SJCRH30 (cell line): ENCODE results near the gene PPP3CA. TPM values are rescaled to one million over a fixed set of nuclear protein-coding genes. Genes with fewer than 3 reads are reported as not detected.

Experiments
- DNase-seq, 2 experiments: peaks; one replicate each; pipeline ENCODE4 v3.0.0-alpha.2; 2015 to 2020
- H3K27ac ChIP-seq: fragments of 250-450 bp; sonication (Bioruptor Pico); 2 replicates; pipeline ENCODE4 v1.5.1; 2020; ENCODE audit warnings: mild to moderate bottlenecking, moderate library complexity
- H3K27me3 ChIP-seq: fragments of 250-450 bp; sonication (Bioruptor Pico); 2 replicates; pipeline ENCODE4 v1.5.1; 2020; ENCODE audit warnings: mild to moderate bottlenecking, moderate library complexity
- H3K36me3 ChIP-seq: fragments of 250-450 bp; sonication (Bioruptor Pico); 2 replicates; pipeline ENCODE4 v1.5.1; 2020; ENCODE audit warnings: mild to moderate bottlenecking, moderate library complexity
- H3K4me1 ChIP-seq: fragments of 250-450 bp; sonication (Bioruptor Pico); 2 replicates; pipeline ENCODE4 v1.5.1; 2020; ENCODE audit warnings: mild to moderate bottlenecking, moderate library complexity
- H3K4me3 ChIP-seq: fragments of 250-450 bp; sonication (Bioruptor Pico); 2 replicates; pipeline ENCODE4 v1.5.1; 2020; ENCODE audit warnings: mild to moderate bottlenecking, moderate library complexity
- H3K9me3 ChIP-seq: fragments of 250-450 bp; sonication (Bioruptor Pico); replicated peaks from 2 replicates; pipeline ENCODE4 v1.5.1; 2020; ENCODE audit warnings: mild to moderate bottlenecking, moderate library complexity
- total RNA-seq: library from RNA; depleted of rRNA; stranded (reverse); fragments of >200 nt; shearing (Covaris generic); gene quantifications from 2 replicates; pipeline ENCODE4 v1.2.3, GENCODE V29; 2014

PPP3CA gene
- total RNA-seq, 1 experiment from 2014 or later: 38.4 TPM

DNA sequence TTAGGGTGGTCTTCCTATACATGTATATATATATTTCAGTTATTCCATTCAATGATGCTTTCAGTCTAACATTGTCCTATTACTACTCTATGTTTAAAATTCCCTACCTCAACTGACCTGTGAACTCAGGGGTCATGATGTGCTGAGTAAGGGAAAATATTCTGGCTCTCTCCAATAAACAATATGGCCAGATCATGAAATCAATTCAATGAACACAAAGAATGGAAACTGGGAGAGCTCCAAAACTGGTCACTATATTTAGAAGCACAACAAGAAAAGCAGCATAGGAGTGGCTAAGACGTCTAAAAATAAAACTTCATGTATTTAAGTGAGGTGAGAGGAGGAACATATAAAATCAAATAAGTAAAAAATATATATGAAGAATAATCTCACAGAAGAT lies 304.5 kb downstream of the PPP3CA start:
- Histone ChIP-seq H3K36me3 (peaks cover 2% of the 10 kb centered on the region; the same call in 1 of the 2 replicates), H3K4me1 (no peaks in the 10 kb centered on the region), H3K9me3 (no peaks in the 10 kb centered on the region), H3K27me3 (no peaks in the 10 kb centered on the region), H3K4me3 (no peak overlapping the region), H3K27ac (no peak overlapping the region)
- DNase-seq: no peak

- Histone ChIP-seq H3K4me3 (no peak overlapping the region), H3K9me3 (no peaks in the 10 kb centered on the region), H3K36me3 (peaks cover 2% of the 10 kb centered on the region; the same call in 1 of the 2 replicates), H3K27ac (no peak overlapping the region), H3K4me1 (no peaks in the 10 kb centered on the region), H3K27me3 (no peaks in the 10 kb centered on the region)
- no peak for DNase-seq
These were observed 306.6 kb downstream of the PPP3CA start for GRCh38 chr4:101040776-101041175.

- Histone ChIP-seq H3K4me3 (no peak overlapping the region), H3K4me1 (no peaks in the 10 kb centered on the region)
- DNase-seq: no peak
These were observed 308.0 kb downstream of the PPP3CA start for GRCh38 chr4:101039367-101039766.

GRCh38 chr4:101037938-101038413 lies 309.4 kb downstream of the PPP3CA start:
- Histone ChIP-seq H3K27me3 (no peaks in the 10 kb centered on the region), H3K4me1 (no peaks in the 10 kb centered on the region), H3K27ac (no peak overlapping the region), H3K9me3 (no peaks in the 10 kb centered on the region), H3K4me3 (no peak overlapping the region), H3K36me3 (peaks cover 2% of the 10 kb centered on the region; the same call in 1 of the 2 replicates)
- DNase-seq: no peak

More at GRCh38 chr4:101039367-101039766, 308.0 kb downstream of the PPP3CA start:
- no peaks in the 10 kb centered on the region for H3K9me3 ChIP-seq
- no peaks in the 10 kb centered on the region for H3K27me3 ChIP-seq
- H3K36me3 ChIP-seq: peaks cover 2% of the 10 kb centered on the region; the same call in 1 of the 2 replicates
- H3K27ac ChIP-seq: no peak overlapping the region

GRCh38 chr4:101037249-101037648 lies 310.1 kb downstream of the PPP3CA start:
- Histone ChIP-seq H3K9me3 (no peaks in the 10 kb centered on the region), H3K27me3 (no peaks in the 10 kb centered on the region), H3K27ac (no peak overlapping the region), H3K4me3 (no peak overlapping the region), H3K4me1 (no peaks in the 10 kb centered on the region), H3K36me3 (peaks cover 2% of the 10 kb centered on the region; the same call in 1 of the 2 replicates)
- DNase-seq: no peak

DNA sequence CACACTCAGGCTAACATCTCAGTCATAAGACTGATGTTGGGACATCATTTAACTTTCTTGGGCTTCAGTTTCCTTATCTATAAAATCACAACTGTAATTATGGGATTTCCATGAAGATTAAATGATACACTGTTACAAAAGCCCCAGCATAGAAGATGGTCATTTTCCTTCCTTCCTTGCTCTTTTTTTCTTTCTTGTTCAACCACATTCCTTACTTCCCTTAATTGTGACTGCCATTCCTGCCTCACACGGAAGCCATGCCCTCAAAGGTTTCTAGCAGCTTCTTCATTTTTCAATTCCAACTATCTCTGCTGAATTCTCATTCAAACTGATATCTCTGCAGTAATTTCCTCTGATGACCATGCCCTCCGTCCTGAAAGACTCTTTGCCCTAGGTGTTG lies 311.8 kb downstream of the PPP3CA start:
- no peaks in the 10 kb centered on the region for H3K9me3 ChIP-seq
- no peak for DNase-seq
- no peaks in the 10 kb centered on the region for H3K27me3 ChIP-seq
- no peak overlapping the region for H3K27ac ChIP-seq
- H3K4me3 ChIP-seq: no peak overlapping the region
- H3K36me3 ChIP-seq: peaks cover 5% of the 10 kb centered on the region; the same call in 1 of the 2 replicates
- H3K4me1 ChIP-seq: no peaks in the 10 kb centered on the region

DNA sequence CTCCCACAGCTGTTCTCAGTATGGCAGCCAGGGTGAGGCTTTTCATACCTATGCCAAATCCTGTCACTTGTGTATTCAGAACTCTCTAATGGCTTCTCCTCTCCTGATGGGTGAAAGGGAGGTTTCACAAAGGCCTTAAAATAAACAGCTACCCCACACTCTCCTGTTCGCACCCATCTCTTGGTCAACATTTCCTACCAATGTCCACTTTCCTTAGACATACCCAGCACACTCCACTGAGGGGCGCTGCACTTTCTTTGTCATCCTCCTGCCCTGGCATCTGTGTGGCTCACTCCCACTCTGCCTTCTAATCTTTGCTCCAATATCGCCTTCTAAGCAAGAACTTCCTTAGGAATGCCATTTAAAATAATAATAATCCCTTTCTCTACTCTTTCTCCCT lies 313.3 kb downstream of the PPP3CA start:
- Histone ChIP-seq H3K27ac (no peak overlapping the region), H3K4me1 (no peaks in the 10 kb centered on the region; the same call in 1 of the 2 replicates), H3K4me3 (no peak overlapping the region), H3K27me3 (no peaks in the 10 kb centered on the region), H3K9me3 (no peaks in the 10 kb centered on the region), H3K36me3 (peaks cover 3% of the 10 kb centered on the region; the same call in 1 of the 2 replicates)
- DNase-seq: peak in 1 of 2 experiments; percentile 5

DNA sequence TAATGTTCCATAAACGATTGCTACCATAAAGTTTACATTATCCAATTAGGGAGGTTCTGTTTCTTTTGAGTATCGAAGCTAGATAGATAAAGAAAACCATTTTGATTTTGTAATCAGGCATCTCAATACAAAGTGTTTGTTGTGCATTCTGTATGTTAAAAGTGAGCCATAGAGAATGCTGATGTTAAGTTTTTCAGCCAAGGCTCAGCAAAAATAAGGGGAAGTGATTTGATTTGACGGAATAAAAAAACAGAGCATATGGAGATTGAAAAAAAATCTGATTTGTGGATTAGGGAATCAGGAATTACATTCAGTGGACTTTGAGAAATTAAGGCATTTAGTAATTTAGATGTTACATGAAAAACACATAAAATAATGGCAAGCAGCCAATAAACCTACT lies 314.8 kb downstream of the PPP3CA start:
- peaks cover 3% of the 10 kb centered on the region; the same call in 1 of the 2 replicates for H3K36me3 ChIP-seq
- H3K27me3 ChIP-seq: no peaks in the 10 kb centered on the region
- no peak for DNase-seq
- no peaks in the 10 kb centered on the region for H3K9me3 ChIP-seq
- no peak overlapping the region for H3K27ac ChIP-seq
- H3K4me1 ChIP-seq: peaks cover 3% of the 10 kb centered on the region; the same call in 1 of the 2 replicates
- H3K4me3 ChIP-seq: no peak overlapping the region

DNA sequence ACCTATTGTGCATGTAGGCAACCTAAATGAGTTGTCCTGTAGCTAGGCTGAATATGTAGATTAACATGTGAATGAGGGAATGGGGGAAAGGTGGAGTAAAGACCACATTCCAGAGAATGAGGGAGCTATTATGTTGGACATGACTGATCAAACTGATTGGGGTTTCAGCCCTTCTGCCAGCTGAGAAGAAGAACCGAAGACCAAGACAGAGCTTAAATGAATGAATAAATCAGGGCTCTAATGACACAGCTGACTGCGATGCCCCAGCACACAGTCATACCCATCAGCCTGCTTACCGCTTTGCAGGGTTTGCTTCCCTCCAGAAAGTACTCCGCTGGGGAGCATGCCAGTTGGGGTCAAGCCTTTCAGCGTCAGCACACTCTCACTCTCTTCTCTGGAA lies 315.4 kb downstream of the PPP3CA start:
- peaks cover 3% of the 10 kb centered on the region; the same call in 1 of the 2 replicates for H3K4me1 ChIP-seq
- H3K27me3 ChIP-seq: no peaks in the 10 kb centered on the region
- DNase-seq: no peak
- peaks cover 3% of the 10 kb centered on the region; the same call in 1 of the 2 replicates for H3K36me3 ChIP-seq
- no peak overlapping the region for H3K4me3 ChIP-seq
- H3K9me3 ChIP-seq: no peaks in the 10 kb centered on the region
- no peak overlapping the region for H3K27ac ChIP-seq

DNA sequence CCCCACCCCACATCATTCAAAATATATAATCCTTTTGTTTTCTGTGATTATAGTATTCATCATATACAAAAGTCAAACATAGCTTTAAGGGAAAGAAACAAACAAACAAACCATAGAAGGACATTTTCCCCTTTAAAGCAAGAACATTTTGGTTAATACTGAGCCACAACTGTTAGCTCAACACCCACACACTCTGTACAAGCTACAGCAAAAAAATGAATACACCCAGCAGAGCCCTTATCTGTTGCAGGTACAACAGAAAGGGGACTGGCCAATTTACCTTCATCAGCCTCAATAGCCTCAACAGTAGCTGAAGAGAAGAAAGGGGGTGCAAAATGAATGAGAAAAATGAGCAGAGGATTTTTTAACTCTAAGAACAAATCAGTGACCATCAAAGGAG lies 318.4 kb downstream of the PPP3CA start:
- peaks cover 7% of the 10 kb centered on the region; the same call in 1 of the 2 replicates for H3K36me3 ChIP-seq
- peaks cover 25% of the 10 kb centered on the region for H3K4me1 ChIP-seq
- H3K27ac ChIP-seq: no peak overlapping the region
- no peak overlapping the region for H3K4me3 ChIP-seq
- DNase-seq: no peak
- no peaks in the 10 kb centered on the region for H3K9me3 ChIP-seq
- H3K27me3 ChIP-seq: no peaks in the 10 kb centered on the region

GRCh38 chr4:101027721-101028120 lies 319.6 kb downstream of the PPP3CA start:
- no peaks in the 10 kb centered on the region for H3K27me3 ChIP-seq
- H3K4me1 ChIP-seq: peaks cover 25% of the 10 kb centered on the region
- no peaks in the 10 kb centered on the region for H3K9me3 ChIP-seq
- H3K4me3 ChIP-seq: no peak overlapping the region
- no peak for DNase-seq
- peaks cover 7% of the 10 kb centered on the region; the same call in 1 of the 2 replicates for H3K36me3 ChIP-seq
- H3K27ac ChIP-seq: no peak overlapping the region

- H3K36me3 ChIP-seq: peaks cover 6% of the 10 kb centered on the region; the same call in 1 of the 2 replicates
- peak; percentile 77 to 86 for DNase-seq
- peaks cover 30% of the 10 kb centered on the region for H3K4me1 ChIP-seq
- H3K27me3 ChIP-seq: no peaks in the 10 kb centered on the region
- no peak overlapping the region for H3K27ac ChIP-seq
- H3K9me3 ChIP-seq: no peaks in the 10 kb centered on the region
- H3K4me3 ChIP-seq: no peak overlapping the region
These were observed 321.6 kb downstream of the PPP3CA start for GRCh38 chr4:101025755-101026154.

DNA sequence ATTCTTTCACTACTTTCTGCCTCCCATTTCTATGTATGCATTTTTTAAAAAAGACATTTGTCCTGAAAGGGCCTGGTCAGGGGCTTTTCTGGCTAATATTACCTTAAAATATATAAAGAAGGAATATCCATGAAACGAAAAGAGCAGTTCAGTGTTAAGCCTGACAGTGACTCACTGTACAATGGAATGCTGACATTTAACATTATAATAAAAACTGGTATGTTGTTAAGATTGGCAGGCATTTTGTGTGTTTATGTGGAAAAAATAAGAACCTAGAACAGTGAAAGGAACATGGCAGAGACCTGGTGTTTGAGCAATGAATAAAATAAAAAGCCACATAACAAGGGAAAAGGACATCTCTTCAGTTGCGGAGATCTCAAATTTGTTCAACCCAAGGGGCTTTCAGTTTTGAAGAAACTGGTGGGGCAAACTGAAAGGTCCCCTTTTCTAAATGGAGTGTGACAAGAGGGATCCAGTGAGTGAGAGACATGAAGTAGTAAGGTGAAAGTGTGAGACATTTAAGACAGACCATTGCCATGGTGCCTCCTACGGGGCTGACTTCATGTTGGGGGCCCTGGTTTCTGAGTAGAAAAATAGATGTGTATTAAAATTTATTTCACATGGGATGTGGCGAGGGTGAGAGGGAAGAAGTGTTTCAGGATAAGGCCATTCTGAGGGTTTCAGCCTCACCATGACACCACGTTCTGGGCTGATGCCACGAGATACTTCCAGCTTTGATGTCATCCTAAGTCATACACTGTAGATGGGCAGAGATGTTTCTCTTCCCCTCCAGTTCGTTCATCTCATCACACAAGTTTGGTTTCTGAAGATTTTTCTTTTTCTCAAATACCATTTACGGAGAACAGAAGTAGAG lies 324.9 kb downstream of the PPP3CA start:
- no peak for DNase-seq
- H3K27ac ChIP-seq: no peak overlapping the region

GRCh38 chr4:101020956-101021355 lies 326.4 kb downstream of the PPP3CA start:
- H3K4me3 ChIP-seq: no peak overlapping the region
- H3K27me3 ChIP-seq: no peaks in the 10 kb centered on the region
- H3K4me1 ChIP-seq: peaks cover 20% of the 10 kb centered on the region
- H3K9me3 ChIP-seq: no peaks in the 10 kb centered on the region
- H3K27ac ChIP-seq: no peak overlapping the region
- H3K36me3 ChIP-seq: peaks cover 6% of the 10 kb centered on the region; the same call in 1 of the 2 replicates
- peak in 1 of 2 experiments; percentile 25 for DNase-seq

More for the DNA sequence above, 324.9 kb downstream of the PPP3CA start:
- Histone ChIP-seq H3K27me3 (no peaks in the 10 kb centered on the region), H3K4me1 (peaks cover 30% of the 10 kb centered on the region), H3K36me3 (peaks cover 6% of the 10 kb centered on the region; the same call in 1 of the 2 replicates), H3K4me3 (no peak overlapping the region), H3K9me3 (no peaks in the 10 kb centered on the region)

GRCh38 chr4:101019941-101020401 lies 327.4 kb downstream of the PPP3CA start:
- no peak for DNase-seq

More at GRCh38 chr4:101019941-101020401, 327.4 kb downstream of the PPP3CA start:
- H3K36me3 ChIP-seq: peaks cover 6% of the 10 kb centered on the region; the same call in 1 of the 2 replicates
- no peak overlapping the region for H3K27ac ChIP-seq
- H3K4me1 ChIP-seq: peaks cover 12% of the 10 kb centered on the region
- H3K9me3 ChIP-seq: no peaks in the 10 kb centered on the region
- no peak overlapping the region for H3K4me3 ChIP-seq
- H3K27me3 ChIP-seq: no peaks in the 10 kb centered on the region
